ENCODE measurements around the gene SKP1.

DNA sequence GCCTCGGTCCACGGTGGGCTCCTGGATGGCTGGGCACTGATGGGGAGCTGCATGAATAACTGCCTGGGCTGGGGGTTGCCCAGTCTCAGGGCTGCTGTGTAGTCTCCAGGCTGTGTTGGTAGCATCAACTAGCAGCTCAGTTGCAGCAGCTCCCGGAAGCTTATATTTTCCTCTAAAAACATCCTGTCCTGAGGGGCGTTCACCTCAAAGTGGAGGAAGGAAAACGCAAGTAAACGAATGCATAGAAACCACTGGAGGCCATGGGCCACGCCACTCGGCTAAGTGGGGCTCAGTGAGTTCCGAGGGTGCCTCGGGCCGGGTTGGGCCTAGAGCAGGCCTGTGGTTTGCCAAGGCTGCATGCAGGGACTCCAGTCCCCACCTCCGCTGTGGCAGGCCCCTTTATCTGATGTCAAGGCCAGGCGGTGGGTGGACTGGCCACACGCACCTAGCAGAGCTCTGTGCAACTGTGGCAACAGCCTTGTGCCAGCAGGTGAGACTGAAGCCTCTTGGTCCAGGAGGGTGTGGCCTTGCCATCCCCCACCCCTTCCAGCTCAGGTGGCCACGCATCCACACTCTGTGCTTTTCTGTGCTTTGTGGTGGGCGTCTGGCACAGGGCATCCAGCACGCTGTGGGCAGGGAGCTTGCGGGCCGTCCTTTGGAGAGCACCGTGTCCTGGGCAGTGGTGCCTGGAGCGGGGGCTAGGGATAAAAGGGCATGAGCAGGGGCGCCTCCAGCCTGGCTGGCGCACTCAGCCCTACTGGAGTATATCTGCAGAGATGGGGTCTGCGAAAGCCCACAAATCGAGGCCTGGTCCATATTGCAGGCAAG is 47.1 kb downstream of the SKP1 start:
- TF ChIP-seq, protein P1, sequence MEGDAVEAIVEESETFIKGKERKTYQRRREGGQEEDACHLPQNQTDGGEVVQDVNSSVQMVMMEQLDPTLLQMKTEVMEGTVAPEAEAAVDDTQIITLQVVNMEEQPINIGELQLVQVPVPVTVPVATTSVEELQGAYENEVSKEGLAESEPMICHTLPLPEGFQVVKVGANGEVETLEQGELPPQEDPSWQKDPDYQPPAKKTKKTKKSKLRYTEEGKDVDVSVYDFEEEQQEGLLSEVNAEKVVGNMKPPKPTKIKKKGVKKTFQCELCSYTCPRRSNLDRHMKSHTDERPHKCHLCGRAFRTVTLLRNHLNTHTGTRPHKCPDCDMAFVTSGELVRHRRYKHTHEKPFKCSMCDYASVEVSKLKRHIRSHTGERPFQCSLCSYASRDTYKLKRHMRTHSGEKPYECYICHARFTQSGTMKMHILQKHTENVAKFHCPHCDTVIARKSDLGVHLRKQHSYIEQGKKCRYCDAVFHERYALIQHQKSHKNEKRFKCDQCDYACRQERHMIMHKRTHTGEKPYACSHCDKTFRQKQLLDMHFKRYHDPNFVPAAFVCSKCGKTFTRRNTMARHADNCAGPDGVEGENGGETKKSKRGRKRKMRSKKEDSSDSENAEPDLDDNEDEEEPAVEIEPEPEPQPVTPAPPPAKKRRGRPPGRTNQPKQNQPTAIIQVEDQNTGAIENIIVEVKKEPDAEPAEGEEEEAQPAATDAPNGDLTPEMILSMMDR (IDR thresholded peaks at IDR 0.05), result no peak
- no peak for TF ChIP-seq ZFX (IDR thresholded peaks at IDR 0.05; ENCODE audit: borderline replicate concordance)
